Heart right ventricle (tissue), 16 donors: ENCODE measurements around the gene DDX47. TPM values are rescaled to one million over a fixed set of nuclear protein-coding genes. Genes with fewer than 3 reads are reported as not detected.

Experiments
- ATAC-seq, 8 donors: fragments of 200-7000 bp; cut with Tn5 transposase; one replicate each; pipeline ENCODE4 v1.9.1; 2020; ENCODE audit warnings: mild to moderate bottlenecking in 8 of 8, moderate library complexity in 8 of 8, moderate number of reproducible peaks in 1 of 8
- DNase-seq, 2 donors: peaks; one replicate each; pipeline ENCODE4 v3.0.0-alpha.2; 2020
- H3K27ac ChIP-seq, 10 donors: fragments of 200-600 bp; sonication (generic) in 2 of 10; one replicate each; pipeline versions ENCODE4 v1.5.0 to v1.8.0; 2020 to 2022; ENCODE audit warnings: mild to moderate bottlenecking in 3 of 10
- H3K27me3 ChIP-seq, 7 donors: fragments of 200-600 bp; one replicate each; pipeline ENCODE4 v1.8.0; 2021 to 2022; ENCODE audit warnings: mild to moderate bottlenecking in 2 of 7
- H3K36me3 ChIP-seq, 9 donors: fragments of 200-600 bp; sonication (generic) in 1 of 9; one replicate each; pipeline versions ENCODE4 v1.5.0 to v1.8.0; 2020 to 2022; ENCODE audit warnings: mild to moderate bottlenecking in 2 of 9
- H3K4me1 ChIP-seq, 9 donors: fragments of 200-600 bp; sonication (generic) in 1 of 9; one replicate each; pipeline versions ENCODE4 v1.5.0 to v1.8.0; 2020 to 2022; ENCODE audit warnings: mild to moderate bottlenecking in 4 of 9
- H3K4me3 ChIP-seq, 10 donors: fragments of 200-600 bp; sonication (generic) in 2 of 10; one replicate each; pipeline versions ENCODE4 v1.5.0 to v1.8.0; 2020 to 2022; ENCODE audit warnings: mild to moderate bottlenecking in 7 of 10, moderate library complexity in 2 of 10
- H3K9me3 ChIP-seq, 11 donors: fragments of 200-600 bp in 10 of 11; sonication (generic) in 2 of 11; one replicate each; pipeline versions ENCODE4 v1.5.0 to v1.8.0; 2013 to 2022; ENCODE audit warnings: mild to moderate bottlenecking in 2 of 11, control low read depth in 1 of 11, moderate library complexity in 1 of 11
- CTCF ChIP-seq, 9 donors: fragments of 200-600 bp; sonication (generic) in 2 of 9; IDR thresholded peaks; one replicate each; pipeline versions ENCODE4 v1.5.0 to v1.8.0; 2021 to 2022; ENCODE audit warnings: antibody characterized with exemption in 9 of 9, mild to moderate bottlenecking in 5 of 9, moderate library complexity in 1 of 9
- WGBS, 2 donors: extraction: QIAGEN DNeasy Blood & Tissue Kit; methylation state at CpG; one replicate each; pipeline ENCODE4 v1.1.7; 2013; ENCODE audit warnings: inconsistent platforms in 1 of 2; 5-methylcytosine and 5-hydroxymethylcytosine counted together
- intact Hi-C, 10 donors: fragments of 100-400 bp; cut with DNase I; formaldehyde crosslinking; loops; one replicate each; pipeline versions ENCODE4 v1.11.1 to v1.14.2; 2022
- polyA plus RNA-seq, 2 donors: library from polyadenylated mRNA; stranded (reverse); fragments of 200-250 nt; gene quantifications; one replicate each; pipeline ENCODE4 v1.2.3, GENCODE V29; 2013
- total RNA-seq, 10 donors: library from RNA; stranded (reverse); fragmentation: NEBNext Ultra II Directional in 3 of 10; extraction: Animal tissue kit (Norgen Biotek cat#: 25700) in 3 of 10; gene quantifications; one replicate each; pipeline versions ENCODE4 v1.2.1 to v1.2.4, GENCODE V29; 2021 to 2023
- donor health status: Arrhythmogenic right ventricular cardiomyopathy.
- donor health status: ischemic (EF 13 %, LVEDD 7.1; RV severe dilation, severe dysfunction).
- donor health status: healthy with polysubstance abuse.
- donor health status: DM: no; HTN: yes; CAD: no.
- donor health status: DM: no; HTN: no; CAD: no.
- donor health status: ischemic (EF 25% LVEDD 6.9; RV normal size, moderate dysfunction).
- donor health status: ischemic (EF 25% LVEDD 5.7; RV mildly dilated, moderate dysfunction).
- donor health status: healthy.
- donor health status: DM: yes; HTN: yes; CAD: no.
- donor health status: Ischemic cardiomyopathy.
- donor health status: ischemic (EF 35%, LVEDD 5.7; RV mildly dilated, moderate dysfunction).
- donor health status: nonischemic (EF 11% LVEDD 7.7; RV severe dilation, severe dysfunction).
- donor health status: DM: yes; HTN: yes; CAD: no.
- donor health status: PGD.
- donor health status: ischemic (EF 29% LVEDD 5.4; RV normal size, mild dysfunction).
- donor health status: nonischemic (EF 23%, LVEDD 6.1; RV moderate dilation, normal function).

The DDX47 gene
- total and polyA plus RNA-seq, 12 donors: 16.8 to 32.3 (median 29.7) TPM

- no peaks in the 10 kb centered on the region for H3K27me3 ChIP-seq
- H3K4me3 ChIP-seq: no peak overlapping the region
- DNase-seq (no peak), ATAC-seq (no peak)
- peaks cover 0 to 36% (median 15%) of the 10 kb centered on the region in 9 donors for H3K4me1 ChIP-seq
- intact Hi-C loops: loop anchor here in 2 of 10 donors (10.0 kb wide), 1 partner anchor 163 kb away; no protein-coding TSS in a partner anchor
- H3K27ac ChIP-seq: no peak overlapping the region
- TF ChIP-seq CTCF (IDR thresholded peaks at IDR 0.05): no peak
- WGBS, 2 donors: 93 to 97% methylated on average over 6 of the region's 6 CpGs
- H3K36me3 ChIP-seq: peaks cover 0 to 84% (median 59%) of the 10 kb centered on the region in 9 donors
- H3K9me3 ChIP-seq: no peaks in the 10 kb centered on the region
These were observed 8.8 kb downstream of the DDX47 start for GRCh38 chr12:12821975-12822374.

DNA sequence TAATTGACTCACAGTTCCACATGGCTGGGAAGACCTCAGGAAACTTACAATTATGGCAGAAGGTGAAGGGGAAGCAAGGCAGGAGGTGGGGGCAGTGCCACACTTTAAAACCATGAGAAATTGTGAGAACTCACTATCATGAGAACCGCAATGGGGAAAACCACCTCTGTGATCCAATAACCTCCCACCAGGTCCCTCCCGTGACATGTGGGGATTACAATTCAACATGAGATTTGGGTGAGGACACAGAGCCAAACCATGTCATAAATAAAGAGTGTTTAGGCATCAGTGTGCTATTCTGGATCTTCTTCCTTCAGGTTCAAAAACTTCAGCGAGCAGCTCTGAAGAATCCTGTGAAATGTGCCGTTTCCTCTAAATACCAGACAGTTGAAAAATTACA is 9.7 kb downstream of the DDX47 start:
- intact Hi-C loops: loop anchor here in 2 of 10 donors (10.0 kb wide), 1 partner anchor 162 kb away; no protein-coding TSS in a partner anchor

DNA sequence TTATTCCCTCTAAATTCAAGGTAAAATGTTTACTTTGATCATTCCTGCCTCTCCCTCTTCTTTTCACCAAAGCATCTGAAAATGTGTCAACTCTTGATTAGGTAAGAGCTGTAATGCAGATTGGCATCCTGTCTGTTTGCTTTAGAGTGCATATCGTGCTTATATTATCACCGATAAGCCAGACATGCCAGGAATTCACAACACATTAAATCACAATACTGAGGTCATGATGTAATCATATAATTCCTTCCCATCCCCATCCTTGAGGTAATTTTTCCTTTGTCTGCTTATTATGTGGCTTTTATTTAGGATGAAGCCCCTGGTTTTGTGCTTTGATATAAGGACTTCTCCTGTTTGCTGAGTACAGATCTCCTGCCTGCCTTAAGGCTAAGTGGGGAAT is 10.2 kb downstream of the DDX47 start:
- peaks cover 0 to 23% (median 15%) of the 10 kb centered on the region in 9 donors for H3K4me1 ChIP-seq
- ATAC-seq: no peak

More for the DNA sequence above, 9.7 kb downstream of the DDX47 start:
- DNase-seq (no peak), ATAC-seq (no peak)
- no peak overlapping the region for H3K27ac ChIP-seq
- H3K9me3 ChIP-seq: no peaks in the 10 kb centered on the region
- H3K4me3 ChIP-seq: no peak overlapping the region
- H3K36me3 ChIP-seq: peaks cover 0 to 86% (median 67%) of the 10 kb centered on the region in 9 donors
- peaks cover 0 to 27% (median 15%) of the 10 kb centered on the region in 9 donors for H3K4me1 ChIP-seq
- no peak for TF ChIP-seq CTCF (IDR thresholded peaks at IDR 0.05)
- no peaks in the 10 kb centered on the region for H3K27me3 ChIP-seq
- 88 to 91% methylated on average over 4 of the region's 4 CpGs for WGBS, 2 donors

GRCh38 chr12:12823811-12824210 is 10.7 kb downstream of the DDX47 start:
- no peaks in the 10 kb centered on the region for H3K27me3 ChIP-seq
- H3K27ac ChIP-seq: no peak overlapping the region
- intact Hi-C loops: loop anchor here in 2 of 10 donors (10.0 kb wide), 1 partner anchor 161 kb away; no protein-coding TSS in a partner anchor
- no peak for DNase-seq
- WGBS, 2 donors: 98% methylated on average over 5 of the region's 5 CpGs
- peaks cover 0 to 18% (median 15%) of the 10 kb centered on the region in 9 donors for H3K4me1 ChIP-seq
- no peak overlapping the region for H3K4me3 ChIP-seq
- ATAC-seq: no peak
- peaks cover 0 to 88% (median 74%) of the 10 kb centered on the region in 9 donors for H3K36me3 ChIP-seq
- TF ChIP-seq CTCF (IDR thresholded peaks at IDR 0.05): no peak
- H3K9me3 ChIP-seq: no peaks in the 10 kb centered on the region

More for the DNA sequence above, 10.2 kb downstream of the DDX47 start:
- no peak for TF ChIP-seq CTCF (IDR thresholded peaks at IDR 0.05)
- Histone ChIP-seq H3K9me3 (no peaks in the 10 kb centered on the region), H3K27ac (no peak overlapping the region), H3K4me3 (no peak overlapping the region), H3K36me3 (peaks cover 0 to 88% (median 70%) of the 10 kb centered on the region in 9 donors), H3K27me3 (no peaks in the 10 kb centered on the region)
- 25 to 32% methylated on average over 2 of the region's 2 CpGs for WGBS, 2 donors
- DNase-seq: no peak
- intact Hi-C loops: loop anchor here in 2 of 10 donors (10.0 kb wide), 1 partner anchor 162 kb away; no protein-coding TSS in a partner anchor
